PFSK-1 (cell line): ENCODE measurements around the gene PSMC3IP.

Source experiments
- FOXP2 ChIP-seq: optimal IDR thresholded peaks from 2 replicates; pipeline ENCODE3; 2011; ENCODE audit warnings: borderline replicate concordance, control low read depth, inconsistent platforms; ENCODE audit not compliant: insufficient read depth; ENCODE audit errors: extremely low read length, extremely low read depth
- POLR2AphosphoS5 ChIP-seq: IDR thresholded peaks from 2 replicates; pipeline ENCODE4 v1.6.1; 2012; ENCODE audit warnings: low read depth, mild to moderate bottlenecking, control low read depth, low read length, moderate library complexity
- REST ChIP-seq, 2 experiments: IDR thresholded peaks; 2 replicates each; pipeline versions ENCODE4 v1.6.1 to v1.8.0; 2011 to 2012; ENCODE audit warnings: low read depth in 2 of 2, low read length in 2 of 2, control low read depth in 1 of 2, inconsistent platforms in 1 of 2, mild to moderate bottlenecking in 1 of 2, moderate library complexity in 1 of 2; ENCODE audit not compliant: insufficient read depth in 1 of 2
- SIN3A ChIP-seq: IDR thresholded peaks from 2 replicates; pipeline ENCODE4 v1.6.1; 2012; ENCODE audit warnings: mild to moderate bottlenecking, low read length, moderate library complexity, borderline replicate concordance; ENCODE audit not compliant: insufficient read depth
- TAF1 ChIP-seq: IDR thresholded peaks from 2 replicates; pipeline ENCODE4 v1.6.1; 2012; ENCODE audit warnings: low read length, control low read depth, borderline replicate concordance; ENCODE audit not compliant: insufficient read depth

GRCh38 chr17:42537826-42538451, 39.6 kb downstream of the PSMC3IP start:
- no peak for TF ChIP-seq POLR2AphosphoS5
- TF ChIP-seq REST (IDR thresholded peaks at IDR 0.05; ENCODE audit: insufficient read depth in 1 of 2, low read depth in 2 of 2, low read length in 2 of 2): no peak
- TF ChIP-seq TAF1: no peak
- TF ChIP-seq SIN3A: no peak
- TF ChIP-seq FOXP2: no peak
